Heart left ventricle (tissue), 13 donors: ENCODE measurements around the gene VPS52.

ENCODE experiments used
- CTCF ChIP-seq, 12 donors: fragments of 200-600 bp; sonication (generic) in 4 of 12; IDR thresholded peaks; one replicate each; pipeline versions ENCODE4 v1.5.0 to v1.8.0; 2018 to 2022; ENCODE audit warnings: antibody characterized with exemption in 12 of 12, mild to moderate bottlenecking in 5 of 12
- POLR2A ChIP-seq, 2 donors: fragments of 450-650 bp; IDR thresholded peaks; one replicate each; pipeline ENCODE4 v1.6.1; 2017; ENCODE audit warnings: antibody characterized with exemption in 2 of 2, mild to moderate bottlenecking in 2 of 2, moderate library complexity in 2 of 2
- donor health status: ischemic (EF 13 %, LVEDD 7.1; RV severe dilation, severe dysfunction).
- donor health status: DM: no; HTN: yes; CAD: no.
- donor health status: DM: no; HTN: no; CAD: no.
- donor health status: ischemic (EF 25% LVEDD 6.9; RV normal size, moderate dysfunction).
- donor health status: ischemic (EF 25% LVEDD 5.7; RV mildly dilated, moderate dysfunction).
- donor health status: ischemic (EF 35%, LVEDD 5.7; RV mildly dilated, moderate dysfunction).
- donor health status: nonischemic (EF 11% LVEDD 7.7; RV severe dilation, severe dysfunction).
- donor health status: DM: yes; HTN: yes; CAD: no.
- donor health status: PGD.
- donor health status: ischemic (EF 29% LVEDD 5.4; RV normal size, mild dysfunction).
- donor health status: nonischemic (EF 23%, LVEDD 6.1; RV moderate dilation, normal function).

DNA sequence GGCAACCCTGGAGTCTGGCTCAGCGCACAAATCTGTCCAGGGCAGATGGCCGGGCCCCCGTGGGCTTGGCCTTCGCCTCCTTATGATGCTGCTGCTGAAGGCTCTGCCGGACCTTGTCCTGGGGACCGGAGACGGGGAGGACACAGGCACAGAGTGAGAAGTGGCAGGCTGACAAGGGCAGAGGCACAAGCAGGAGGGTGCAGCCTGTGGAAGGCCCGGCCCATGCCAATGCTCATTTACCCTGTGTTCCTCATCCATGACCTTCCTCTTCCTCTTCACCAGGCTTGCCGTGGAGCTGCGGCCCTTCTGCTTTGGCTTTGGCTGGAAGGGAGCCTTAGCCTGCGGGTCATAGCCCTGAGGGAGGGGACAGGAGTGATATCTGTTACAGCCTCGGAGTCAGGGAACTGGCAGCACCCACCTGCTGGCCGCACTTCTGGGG, 7.6 kb upstream of the VPS52 start:
- TF ChIP-seq CTCF (IDR thresholded peaks at IDR 0.05), result no peak
- TF ChIP-seq POLR2A (IDR thresholded peaks at IDR 0.05), result no peak
